ENCODE data around the gene SULT4A1.
"Not testable (repeated sequence)": the region's sequence is repeated elsewhere in the genome, so short reads cannot be mapped to it uniquely, and the experiment has no call there.

The SULT4A1 gene

DNA sequence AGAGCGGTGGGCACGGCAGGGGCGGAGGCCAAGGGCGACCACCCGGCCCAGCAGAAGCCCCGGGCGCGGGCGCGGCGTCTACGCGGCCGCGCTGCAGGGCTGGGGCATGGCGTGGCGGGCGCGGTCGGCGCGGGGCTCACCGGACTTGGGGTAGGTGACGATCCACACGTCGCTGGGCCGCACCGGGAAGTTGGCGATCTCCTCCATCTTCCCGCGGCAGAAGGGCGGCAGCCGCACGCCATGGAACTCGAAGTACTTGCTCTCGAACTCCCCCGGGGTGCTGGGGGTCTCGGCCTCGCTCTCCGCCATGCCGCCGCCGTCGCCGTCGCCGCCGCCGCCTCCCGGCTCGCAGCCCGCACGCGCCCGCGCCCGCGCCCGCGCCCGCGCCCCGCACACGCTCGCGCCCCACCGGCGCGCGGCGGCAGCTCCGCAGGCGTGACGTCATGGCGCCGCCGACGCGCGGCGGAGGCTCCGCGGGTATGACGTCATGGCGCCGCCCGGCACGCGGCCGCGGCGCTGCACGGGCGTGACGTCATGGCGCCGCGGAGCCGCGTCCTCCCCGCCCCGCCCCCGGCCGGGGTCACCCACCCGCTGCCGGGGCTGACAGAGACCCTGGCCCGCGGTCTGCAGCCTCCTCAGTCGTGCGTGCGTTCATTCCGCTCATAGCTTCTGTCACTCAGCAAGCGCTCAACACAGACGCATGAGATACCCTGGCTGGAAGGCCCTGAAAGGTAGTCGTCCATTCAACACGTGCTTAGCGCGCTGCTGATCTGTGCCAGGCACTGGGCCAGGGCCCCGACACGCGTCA lies at the start of gene SULT4A1:
SULT4A1 (minus strand) TSS at position 440 of the 808 bp plus-strand sequence; CDS start at position 309, 131 bp downstream.
- DNase-seq (ENCODE audit: low spot score): no peak

- no peak for DNase-seq (ENCODE audit: low spot score)
These were observed 49.0 kb upstream of the SULT4A1 start for GRCh38 chr22:43911351-43911750.

GRCh38 chr22:43910178-43910695 lies 47.9 kb upstream of the SULT4A1 start:
- DNase-seq (ENCODE audit: low spot score): no peak

DNA sequence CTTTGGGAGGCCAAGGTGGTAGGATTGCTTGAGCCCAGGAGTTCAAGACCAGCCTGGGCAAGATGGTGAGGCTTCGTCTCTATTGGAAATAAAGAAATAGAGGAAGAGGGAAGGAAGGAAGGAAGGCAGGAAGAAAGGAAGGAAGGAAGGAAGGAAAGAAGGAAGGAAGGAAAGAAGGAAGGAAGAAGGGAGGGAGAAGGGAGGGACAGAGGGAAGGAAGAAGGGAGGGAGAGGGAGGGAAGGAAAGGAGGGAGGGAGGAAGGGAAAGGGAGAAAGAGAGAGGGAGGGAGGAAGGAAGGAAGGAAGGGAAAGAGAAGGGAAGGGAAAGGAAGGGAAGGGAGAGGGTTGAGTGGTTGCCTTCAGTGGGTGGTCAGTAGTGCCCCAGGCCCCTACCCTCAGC lies 47.4 kb upstream of the SULT4A1 start:
- DNase-seq (ENCODE audit: low spot score): no peak

DNA sequence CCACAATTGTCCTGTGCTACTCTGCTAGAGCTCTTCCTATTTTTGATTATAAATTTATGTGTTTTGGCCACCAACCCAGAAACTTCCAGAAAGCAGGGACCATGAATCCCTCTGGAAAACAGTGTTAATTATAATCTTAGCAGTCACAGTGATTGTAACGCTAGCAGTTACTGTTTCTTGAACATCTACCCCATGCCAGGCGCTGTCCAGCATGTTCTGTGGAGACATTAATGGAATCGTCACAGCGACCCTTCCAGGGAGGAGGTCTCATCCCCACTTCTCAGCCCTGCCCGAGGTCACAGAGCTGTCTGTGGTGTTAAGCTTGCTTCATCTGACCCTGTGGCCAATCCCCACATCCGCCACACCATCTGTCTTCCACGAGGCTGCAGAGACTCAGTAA lies 43.4 kb upstream of the SULT4A1 start:
- DNase-seq (ENCODE audit: low spot score): no peak

GRCh38 chr22:43904412-43904811 lies 42.1 kb upstream of the SULT4A1 start:
- not testable (repeated sequence) for DNase-seq (ENCODE audit: low spot score)

- DNase-seq (ENCODE audit: low spot score): not testable (repeated sequence)
These were observed 40.7 kb upstream of the SULT4A1 start for GRCh38 chr22:43903033-43903432.

GRCh38 chr22:43901976-43902643 lies 39.8 kb upstream of the SULT4A1 start:
- no peak for DNase-seq (ENCODE audit: low spot score)

DNA sequence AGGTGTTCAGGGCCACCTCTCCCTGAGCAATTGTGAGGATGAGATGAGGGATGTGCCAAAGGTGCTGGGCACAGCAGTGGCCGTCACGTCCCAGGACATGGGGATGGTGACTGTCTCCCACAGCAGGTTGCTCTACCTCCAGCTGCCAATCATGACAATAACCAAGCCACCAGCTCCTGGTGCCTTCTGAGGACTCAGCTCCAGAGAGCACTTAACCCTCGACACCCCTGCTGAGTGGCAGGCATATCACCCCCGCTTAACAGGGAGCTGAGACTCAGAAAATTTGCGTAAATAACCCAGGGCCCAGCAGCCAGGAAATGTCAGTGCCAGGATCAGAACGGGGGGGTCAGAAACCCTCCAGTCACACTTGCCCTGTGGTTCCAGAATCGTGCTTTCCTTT lies 37.9 kb upstream of the SULT4A1 start:
- DNase-seq (ENCODE audit: low spot score): no peak

DNA sequence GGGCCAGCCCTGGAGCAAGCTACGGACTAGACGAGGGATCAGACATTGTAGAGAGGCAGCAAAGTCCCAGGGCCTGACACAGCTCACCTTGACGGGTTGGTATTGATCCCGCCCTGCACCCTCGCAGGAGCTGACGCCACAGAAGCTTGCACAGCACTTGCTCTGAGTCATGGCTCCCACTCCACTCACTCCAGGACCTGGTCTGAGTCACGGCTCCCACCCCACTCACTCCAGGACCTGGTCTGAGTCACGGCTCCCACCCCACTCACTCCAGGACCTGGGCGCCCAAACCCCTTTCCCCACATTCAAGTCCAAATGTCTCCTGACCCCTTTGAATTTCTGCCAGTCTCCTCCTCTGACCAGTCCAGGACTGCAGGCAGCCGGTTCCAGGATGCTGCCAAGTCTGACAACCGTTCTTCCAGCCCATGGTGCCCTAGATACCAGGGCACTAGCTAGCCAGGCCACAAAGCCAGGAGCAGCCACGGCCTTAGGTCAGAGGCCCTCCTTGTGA lies 35.5 kb upstream of the SULT4A1 start:
- DNase-seq (ENCODE audit: low spot score): no peak

- no peak for DNase-seq (ENCODE audit: low spot score)
These were observed 33.8 kb upstream of the SULT4A1 start for GRCh38 chr22:43895986-43896645.

DNA sequence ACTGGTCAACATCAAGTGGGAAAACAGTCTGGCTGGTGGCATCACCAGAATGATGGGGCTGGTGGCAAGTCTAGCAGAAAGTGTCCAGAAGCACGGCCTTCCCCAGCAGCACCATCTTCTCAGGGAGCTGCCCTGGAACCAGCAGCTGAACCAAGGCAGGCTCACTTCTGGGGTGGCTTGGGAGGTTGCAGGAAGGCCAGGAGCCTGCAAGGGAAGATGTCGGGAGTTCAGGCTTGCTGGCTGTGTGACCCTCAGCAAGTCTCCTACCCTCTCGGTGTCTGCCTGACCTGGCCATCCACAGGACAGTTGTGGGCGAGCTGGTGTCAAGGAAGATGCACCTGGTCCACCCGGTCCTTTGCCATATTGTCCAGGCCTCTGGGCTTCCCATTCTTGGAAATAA lies 31.8 kb upstream of the SULT4A1 start:
- DNase-seq (ENCODE audit: low spot score): no peak

GRCh38 chr22:43893266-43893665 lies 31.0 kb upstream of the SULT4A1 start:
- DNase-seq (ENCODE audit: low spot score): no peak

GRCh38 chr22:43892183-43892894 lies 30.0 kb upstream of the SULT4A1 start:
- DNase-seq (ENCODE audit: low spot score): no peak

DNA sequence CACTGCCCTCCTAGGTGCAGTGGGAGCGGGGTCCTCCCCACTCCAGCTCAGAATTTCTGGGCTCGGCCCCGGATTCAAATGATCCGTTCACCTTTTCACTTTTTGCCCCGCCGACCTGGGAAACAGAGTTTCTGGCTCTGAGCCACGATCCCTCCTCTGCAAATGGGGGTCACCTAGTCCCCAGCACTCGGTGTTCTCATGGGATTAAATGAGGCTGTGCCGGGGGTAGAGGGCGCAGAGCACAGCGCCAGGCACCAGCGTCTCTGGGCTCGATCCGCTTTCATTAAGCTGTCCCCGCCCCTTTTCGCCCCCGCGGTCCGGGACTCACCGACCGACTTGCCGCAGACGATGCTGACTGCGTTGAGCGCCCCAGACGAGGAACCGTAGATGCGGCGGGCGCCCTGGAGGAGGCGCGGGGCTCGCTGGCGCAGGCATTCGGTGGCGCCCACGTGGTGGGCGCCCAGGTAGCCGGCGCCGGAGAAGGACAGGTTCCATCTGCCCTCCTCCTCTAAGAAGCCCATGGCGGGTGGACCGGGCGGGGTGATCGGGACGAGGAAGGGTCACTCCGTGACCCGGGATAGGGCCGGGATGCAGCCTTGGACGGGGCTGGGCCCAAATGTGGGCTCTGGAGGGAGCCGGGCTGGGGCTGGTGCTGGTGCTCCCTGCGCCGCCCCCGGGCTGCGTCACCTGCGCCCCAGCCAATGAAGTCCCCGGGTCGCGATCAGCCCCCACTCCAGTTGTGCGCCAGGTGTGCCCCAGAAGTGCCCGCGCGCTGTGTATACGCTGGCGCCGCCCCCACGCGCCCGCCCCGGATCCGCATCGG lies 29.3 kb upstream of the SULT4A1 start, which contains the start of gene PNPLA5:
PNPLA5 (minus strand) TSS at position 654 of the 823 bp plus-strand sequence; CDS start at position 521, 133 bp downstream.
- peak; percentile 24 for DNase-seq (ENCODE audit: low spot score)

DNA sequence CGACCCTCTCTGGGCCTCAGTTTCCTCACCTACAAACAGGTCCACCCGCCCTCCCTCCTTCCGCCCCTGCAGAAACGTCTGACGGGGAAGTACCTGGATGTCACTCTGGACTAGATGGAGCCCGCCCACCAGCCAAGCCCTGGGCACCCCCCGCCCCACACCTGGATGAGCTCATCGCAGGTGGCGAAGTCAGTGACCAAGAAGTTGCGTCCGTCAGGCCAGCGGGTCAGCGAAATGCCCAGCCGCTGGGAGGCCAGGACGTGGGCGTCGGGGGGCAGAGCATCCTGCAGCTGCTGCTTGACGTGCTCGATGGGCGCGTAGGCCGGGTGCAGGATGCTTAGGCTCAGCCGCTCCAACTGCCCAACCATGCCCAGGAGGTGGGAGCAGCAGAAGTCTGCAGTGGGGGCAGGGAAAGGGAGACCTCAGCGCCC lies 28.6 kb upstream of the SULT4A1 start:
- no peak for DNase-seq (ENCODE audit: low spot score)

GRCh38 chr22:43889860-43890253 lies 27.5 kb upstream of the SULT4A1 start:
- DNase-seq (ENCODE audit: low spot score): no peak

DNA sequence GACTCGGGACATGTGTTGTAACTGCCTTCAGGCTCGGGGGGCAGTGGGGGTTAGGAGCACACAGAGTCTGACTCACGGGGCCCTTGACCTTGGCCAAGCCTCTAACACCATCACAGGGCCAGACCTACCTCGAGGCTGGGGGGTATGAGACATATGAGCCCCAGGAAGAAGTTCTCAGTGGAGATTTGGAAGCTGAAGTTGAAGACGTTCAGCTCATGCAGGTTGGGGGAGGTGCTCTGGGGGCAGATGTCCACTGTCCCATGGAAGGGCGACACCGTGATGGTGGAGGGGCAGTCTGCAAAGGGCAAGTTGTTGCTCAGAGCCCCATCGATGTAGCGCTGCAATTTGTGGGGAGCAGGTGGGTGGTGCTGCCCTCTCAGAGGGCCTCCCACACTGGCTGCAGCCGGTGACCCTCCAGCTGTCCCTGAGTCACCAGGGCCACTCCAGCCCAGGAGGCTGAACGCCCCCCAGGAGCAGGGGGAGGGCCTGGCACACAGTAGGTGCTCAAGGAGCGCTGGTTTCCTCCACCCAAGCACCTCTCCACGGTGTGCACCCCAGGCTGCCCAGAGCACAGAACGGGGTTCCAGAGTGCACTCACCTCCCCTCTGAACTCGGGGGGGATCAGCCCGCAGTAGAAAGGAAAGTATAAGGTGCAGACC lies 27.0 kb upstream of the SULT4A1 start:
- DNase-seq (ENCODE audit: low spot score): no peak

DNA sequence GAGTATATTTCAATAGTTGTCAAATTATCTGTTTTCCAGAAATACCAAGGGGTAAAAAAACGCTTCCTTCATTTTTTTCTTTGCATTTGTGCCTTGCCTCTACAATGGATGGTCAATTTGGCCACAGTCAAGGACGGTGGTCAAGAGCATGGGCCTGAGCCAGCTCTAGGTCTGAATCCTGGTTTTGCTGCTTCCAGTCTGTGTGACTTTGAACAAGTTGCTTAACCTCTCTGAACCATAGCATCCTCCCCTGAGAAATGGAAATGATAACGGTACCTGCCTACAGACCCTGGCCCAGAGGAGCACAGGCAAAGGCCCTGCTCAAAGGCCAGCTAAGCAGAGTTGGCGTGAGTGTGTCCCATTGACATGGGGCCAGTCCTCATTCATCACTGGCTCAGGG lies 26.4 kb upstream of the SULT4A1 start:
- DNase-seq (ENCODE audit: low spot score): no peak

- DNase-seq (ENCODE audit: low spot score): no peak
These were observed 25.1 kb upstream of the SULT4A1 start for GRCh38 chr22:43887391-43887790.
